IPS-NIHi11 (cell line): ENCODE results near the gene GAS7.

Source experiments
- DNase-seq: peaks from one replicate; pipeline ENCODE4 v3.0.0; 2012; ENCODE audit warnings: mixed read lengths, low spot score

GAS7 gene

DNA sequence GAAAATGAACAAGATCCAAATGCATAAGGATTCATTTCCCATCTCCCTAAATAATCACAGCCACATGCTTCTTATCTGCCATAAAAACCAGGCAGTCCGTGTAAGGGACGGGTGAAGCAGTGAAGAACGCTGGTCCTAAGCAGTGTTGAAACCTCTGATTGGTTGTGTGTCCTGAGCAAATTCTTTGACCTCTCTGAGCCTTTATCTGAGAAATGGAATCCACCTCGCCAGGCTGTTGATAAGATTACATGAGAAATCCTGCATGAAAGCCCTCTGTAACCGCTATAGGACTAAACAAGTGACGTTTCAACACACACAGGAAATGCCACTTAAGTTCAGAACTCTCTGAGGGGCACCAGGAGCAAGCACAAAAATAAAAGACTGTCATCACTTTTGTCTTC, 26.8 kb downstream of the GAS7 start:
- no peak for DNase-seq

GRCh38 chr17:10171122-10171571, 27.3 kb downstream of the GAS7 start:
- DNase-seq: no peak

GRCh38 chr17:10170233-10170632, 28.2 kb downstream of the GAS7 start:
- DNase-seq: no peak

DNA sequence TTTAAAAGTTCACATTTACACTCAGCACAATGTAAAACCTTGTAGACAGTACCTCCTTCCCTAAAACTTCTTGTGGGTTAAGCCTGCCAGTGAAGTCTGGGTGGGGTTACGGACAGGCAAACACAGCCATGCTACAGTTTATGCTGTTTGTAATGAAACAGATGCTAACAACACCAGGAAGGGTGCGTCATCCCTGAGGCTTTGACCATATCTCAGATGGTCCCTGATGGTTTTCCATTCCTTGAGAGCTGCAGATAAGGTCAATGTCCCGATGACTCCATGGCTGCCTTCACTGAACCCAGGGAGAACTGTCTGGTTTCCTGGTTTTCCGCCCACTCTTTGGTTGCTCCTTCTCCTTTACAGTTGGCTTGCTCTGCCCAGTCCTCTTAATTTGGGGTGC, 29.1 kb downstream of the GAS7 start:
- no peak for DNase-seq

- DNase-seq: no peak
These were observed 32.0 kb downstream of the GAS7 start for GRCh38 chr17:10166176-10166935.

- no peak for DNase-seq
These were observed 36.3 kb downstream of the GAS7 start for GRCh38 chr17:10162096-10162495.

GRCh38 chr17:10161386-10161785, 37.0 kb downstream of the GAS7 start:
- no peak for DNase-seq

GRCh38 chr17:10156948-10157607, 41.3 kb downstream of the GAS7 start:
- DNase-seq: no peak

DNA sequence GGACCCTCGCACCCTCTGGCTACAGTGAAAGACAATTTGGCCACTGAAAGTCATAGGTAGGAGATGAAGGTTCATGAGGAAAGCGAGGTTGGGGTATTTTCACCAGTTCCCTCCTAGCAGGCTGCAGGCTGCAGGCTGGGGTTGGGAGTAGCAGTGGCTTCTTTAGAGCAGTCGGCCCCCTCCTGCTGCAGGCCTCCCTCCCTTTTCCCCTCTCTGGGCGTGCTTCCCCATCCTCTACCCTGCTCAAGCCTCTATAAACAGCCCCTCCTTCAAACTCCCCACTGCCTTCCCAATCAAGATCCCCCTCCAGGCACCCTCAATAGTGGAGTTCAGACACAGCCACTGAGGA, 41.8 kb downstream of the GAS7 start:
- no peak for DNase-seq

DNA sequence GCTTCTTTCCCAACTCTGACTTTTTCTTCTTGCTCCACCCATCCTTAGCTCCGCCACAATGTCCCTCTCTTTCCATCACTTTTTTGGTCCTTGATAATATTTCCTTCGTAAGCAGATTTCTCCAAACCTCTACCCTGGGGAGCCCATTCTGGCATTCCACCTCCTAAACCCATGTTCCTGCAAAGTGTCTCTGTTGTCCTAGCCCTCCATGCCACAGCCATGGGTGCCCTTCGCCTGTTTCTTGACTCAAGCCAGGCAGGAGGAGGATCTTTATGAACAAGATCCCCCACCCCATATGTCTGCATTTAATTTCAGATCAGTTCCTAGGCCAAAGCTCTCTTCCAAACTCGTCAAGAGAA, 42.4 kb downstream of the GAS7 start:
- DNase-seq: no peak

GRCh38 chr17:10155371-10156076, 42.9 kb downstream of the GAS7 start:
- no peak for DNase-seq

GRCh38 chr17:10151667-10152496, 46.5 kb downstream of the GAS7 start:
- DNase-seq: no peak

DNA sequence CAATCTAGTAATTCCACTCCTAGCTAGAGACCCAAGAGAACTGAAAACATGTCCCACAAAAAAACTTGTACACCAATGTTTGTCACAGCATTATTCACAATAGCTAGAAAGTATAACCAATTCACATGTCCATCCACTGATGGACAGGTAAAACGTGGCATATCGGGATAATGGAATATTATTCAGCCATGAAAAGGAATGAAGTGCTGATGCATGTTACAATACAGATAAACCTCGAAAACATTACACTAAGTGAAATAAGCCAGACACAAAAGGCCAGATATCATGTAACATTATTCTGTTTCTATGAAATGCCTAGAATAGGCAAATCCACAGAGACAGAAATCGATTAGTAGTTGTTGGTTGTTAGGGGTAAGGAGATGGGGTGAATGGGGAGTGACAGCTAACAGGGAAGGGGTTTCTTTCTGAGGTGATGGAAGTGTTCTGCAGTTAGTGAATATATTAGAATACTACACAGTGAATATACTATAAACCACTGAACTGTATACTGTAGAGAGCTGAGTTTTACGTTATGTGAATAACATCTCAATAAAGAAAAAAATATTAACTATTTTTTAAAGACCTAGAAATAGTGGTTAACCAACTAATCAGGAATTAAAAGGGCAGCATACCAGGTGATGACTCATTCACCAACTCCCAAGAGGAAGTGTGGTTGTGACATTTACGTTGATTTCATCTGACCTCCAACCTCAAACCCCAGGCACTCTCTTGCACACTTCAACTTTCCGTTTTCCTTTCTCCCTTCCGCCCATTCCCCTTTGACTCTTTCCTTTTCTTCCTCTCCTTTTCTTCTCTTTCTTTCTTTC, 48.6 kb downstream of the GAS7 start:
- DNase-seq: no peak

DNA sequence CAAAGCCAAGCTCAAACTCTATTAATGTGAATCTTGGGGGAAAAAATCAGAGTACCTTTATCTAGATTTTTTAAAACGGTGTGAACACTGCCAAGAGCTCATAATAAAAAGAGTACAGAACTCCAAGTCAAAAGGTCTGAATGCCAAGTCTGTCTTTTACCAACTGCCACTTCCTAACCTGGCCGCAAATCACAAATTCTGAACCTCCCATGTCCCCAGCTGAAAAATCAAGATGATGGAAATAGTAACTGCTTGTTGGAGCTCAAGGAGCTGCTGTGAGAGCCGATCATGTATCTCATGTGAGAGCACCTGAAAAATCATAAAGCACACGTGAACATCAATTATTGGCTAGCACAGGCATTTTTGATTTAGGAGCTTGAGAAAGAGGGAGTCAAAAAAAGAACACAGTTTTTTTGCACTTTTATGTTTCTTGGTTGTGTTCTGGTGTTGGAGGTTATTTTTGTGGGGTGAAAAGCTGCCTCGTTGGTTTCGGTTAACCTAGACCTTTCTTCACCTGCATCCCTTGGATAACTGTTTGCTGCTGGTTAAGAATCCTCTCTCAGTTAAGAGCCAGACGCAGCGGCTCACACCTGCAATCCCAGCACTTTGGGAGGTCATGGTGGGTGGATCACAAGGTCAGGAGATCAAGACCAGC, 50.5 kb downstream of the GAS7 start:
- no peak for DNase-seq

- DNase-seq: no peak
These were observed 51.4 kb downstream of the GAS7 start for GRCh38 chr17:10147040-10147439.

GRCh38 chr17:10144982-10145381, 53.4 kb downstream of the GAS7 start:
- no peak for DNase-seq

- DNase-seq: no peak
These were observed 54.0 kb downstream of the GAS7 start for GRCh38 chr17:10144456-10144855.

GRCh38 chr17:10141436-10141835, 57.0 kb downstream of the GAS7 start:
- no peak for DNase-seq

- DNase-seq: no peak
These were observed 58.8 kb downstream of the GAS7 start for GRCh38 chr17:10139577-10139976.

GRCh38 chr17:10136258-10136981, 62.0 kb downstream of the GAS7 start:
- no peak for DNase-seq
